NT2/D1 (cell line): Measurements from ENCODE around the gene SETD6.

Experiments
- DNase-seq: peaks from one replicate; pipeline ENCODE4 v3.0.0-alpha.2; 2011; ENCODE audit warnings: low read depth, low spot score
- H3K27me3 ChIP-seq: 2 replicates; pipeline ENCODE4 v1.6.0; 2011; ENCODE audit warnings: mild to moderate bottlenecking; ENCODE audit not compliant: insufficient read length, insufficient read depth
- H3K36me3 ChIP-seq: 2 replicates; pipeline ENCODE4 v1.6.1; 2011; ENCODE audit warnings: mild to moderate bottlenecking, low read length, mixed read lengths; ENCODE audit not compliant: insufficient read depth, insufficient read length
- H3K4me1 ChIP-seq: 2 replicates; pipeline ENCODE4 v1.5.1; 2011; ENCODE audit not compliant: insufficient read depth, insufficient read length
- H3K4me3 ChIP-seq: 2 replicates; pipeline ENCODE4 v1.5.1; 2011; ENCODE audit warnings: low read depth; ENCODE audit not compliant: insufficient read length
- H3K9ac ChIP-seq: 2 replicates; pipeline ENCODE4 v1.6.0; 2011; ENCODE audit warnings: low read depth; ENCODE audit not compliant: insufficient read length
- H3K9me3 ChIP-seq: 2 replicates; pipeline ENCODE4 v1.5.1; 2011; ENCODE audit warnings: mild to moderate bottlenecking, low read length; ENCODE audit not compliant: insufficient read depth
- SUZ12 ChIP-seq: IDR thresholded peaks from 2 replicates; pipeline ENCODE4 v1.6.1; 2011; ENCODE audit not compliant: insufficient read length, insufficient read depth; ENCODE audit errors: extremely low read depth
- YY1 ChIP-seq: IDR thresholded peaks from 2 replicates; pipeline ENCODE4 v1.6.1; 2011; ENCODE audit not compliant: insufficient read length, insufficient read depth
- ZNF274 ChIP-seq: IDR thresholded peaks from 2 replicates; pipeline ENCODE4 v1.6.1; 2011; ENCODE audit warnings: mild to moderate bottlenecking, low read depth, low read length

The SETD6 gene

DNA sequence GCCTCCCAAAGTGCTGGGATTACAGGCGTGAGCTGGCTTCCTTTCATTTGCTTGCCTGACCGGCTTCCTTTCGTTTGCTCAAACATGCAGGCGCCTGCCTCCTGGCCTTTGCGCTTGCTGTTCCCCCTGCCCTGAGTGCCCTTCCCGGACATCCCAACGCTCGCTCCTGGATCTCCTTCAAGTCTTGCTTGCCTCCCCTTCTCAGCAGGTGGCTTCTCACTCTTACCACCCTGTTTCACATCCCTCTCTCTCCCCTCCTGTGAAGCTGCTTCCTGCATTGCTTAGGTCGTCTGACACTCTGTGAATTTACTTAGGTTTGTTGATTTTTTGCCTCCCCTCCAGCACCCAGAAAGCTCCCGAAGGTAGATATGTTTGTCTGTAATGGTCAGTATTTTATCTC lies 41.0 kb upstream of the SETD6 start:
- peaks cover 10% of the 10 kb centered on the region for H3K4me1 ChIP-seq
- H3K4me3 ChIP-seq, result no peak overlapping the region
- no peaks in the 10 kb centered on the region for H3K27me3 ChIP-seq
- no peak overlapping the region for H3K9ac ChIP-seq
- no peak for TF ChIP-seq YY1
- no peak for TF ChIP-seq SUZ12
- TF ChIP-seq ZNF274, result no peak
- no peak for DNase-seq
- H3K36me3 ChIP-seq, result no peaks in the 10 kb centered on the region
- H3K9me3 ChIP-seq, result no peaks in the 10 kb centered on the region

DNA sequence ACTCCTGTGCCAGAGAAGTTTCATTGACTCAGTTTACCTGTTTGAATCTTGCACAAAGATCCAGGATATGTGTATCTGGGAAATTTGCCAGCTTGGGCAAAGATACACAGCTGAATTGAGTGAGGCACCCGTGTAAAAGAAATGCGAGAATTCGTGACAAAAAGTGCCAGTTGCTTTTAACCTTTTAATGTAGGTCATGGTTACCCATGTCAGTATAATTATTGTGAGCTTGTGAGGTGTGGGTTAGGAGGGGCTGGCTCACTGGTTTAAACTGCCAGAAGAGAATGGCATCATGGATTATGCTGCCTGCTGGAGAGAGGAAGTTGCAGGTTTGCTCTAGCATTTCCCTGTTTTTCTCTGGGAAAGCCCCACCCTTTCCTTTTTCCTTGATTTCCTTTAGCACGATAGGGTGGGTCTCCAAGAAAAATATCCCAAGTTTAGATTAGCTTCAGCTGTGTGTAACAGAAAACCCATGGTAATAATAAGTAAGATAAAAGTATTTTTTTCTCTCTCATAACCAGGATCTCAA lies 40.2 kb upstream of the SETD6 start:
- TF ChIP-seq SUZ12 (no peak), YY1 (no peak), ZNF274 (no peak)
- Histone ChIP-seq H3K36me3 (no peaks in the 10 kb centered on the region), H3K27me3 (no peaks in the 10 kb centered on the region), H3K9me3 (no peaks in the 10 kb centered on the region), H3K4me1 (peaks cover 10% of the 10 kb centered on the region), H3K4me3 (no peak overlapping the region), H3K9ac (no peak overlapping the region)
- DNase-seq, result no peak

DNA sequence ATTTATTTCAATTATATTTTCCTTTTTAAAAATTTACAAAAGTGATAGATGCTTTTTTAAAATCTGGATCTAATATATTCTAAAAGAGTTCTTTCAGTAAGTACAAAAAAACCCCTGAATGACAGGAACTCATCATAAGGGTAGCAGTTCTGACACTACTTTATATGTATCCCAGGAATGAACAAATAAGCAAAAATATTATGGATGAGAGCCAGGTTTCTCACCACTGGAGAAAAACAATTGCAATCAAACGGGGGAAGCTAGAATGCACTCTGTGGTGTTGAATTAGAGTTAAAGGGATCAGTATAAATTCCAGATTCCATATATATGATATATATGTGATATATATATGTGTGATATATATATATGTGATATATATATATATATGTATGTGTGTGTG lies 38.5 kb upstream of the SETD6 start:
- Histone ChIP-seq H3K27me3 (no peaks in the 10 kb centered on the region), H3K36me3 (no peaks in the 10 kb centered on the region), H3K4me1 (peaks cover 7% of the 10 kb centered on the region), H3K9ac (no peak overlapping the region), H3K9me3 (no peaks in the 10 kb centered on the region), H3K4me3 (no peak overlapping the region)
- TF ChIP-seq ZNF274, result no peak
- TF ChIP-seq YY1, result no peak
- TF ChIP-seq SUZ12, result no peak
- DNase-seq, result no peak

DNA sequence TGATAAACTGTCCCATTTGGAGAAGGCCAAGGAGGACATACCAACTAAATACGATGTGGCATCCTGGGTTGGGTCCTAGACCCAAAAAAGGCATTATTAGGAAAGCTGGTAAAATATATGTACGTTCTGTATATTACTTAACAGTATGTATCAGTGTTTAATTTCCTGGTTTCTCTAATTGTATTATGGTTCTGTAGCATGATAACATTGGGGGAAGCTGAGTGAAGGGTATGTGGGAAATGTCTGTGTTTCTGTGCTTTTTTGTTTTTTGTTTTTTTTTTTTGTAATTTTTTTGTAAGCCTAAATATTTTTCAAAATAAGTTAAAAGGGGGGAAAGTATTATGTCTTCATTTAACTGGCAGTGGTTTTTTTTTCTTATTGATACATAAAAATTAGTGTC lies 36.9 kb upstream of the SETD6 start:
- no peak for DNase-seq
- TF ChIP-seq YY1 (no peak), SUZ12 (no peak), ZNF274 (no peak)
- Histone ChIP-seq H3K36me3 (no peaks in the 10 kb centered on the region), H3K27me3 (no peaks in the 10 kb centered on the region), H3K9me3 (no peaks in the 10 kb centered on the region), H3K9ac (no peak overlapping the region), H3K4me1 (peaks cover 7% of the 10 kb centered on the region), H3K4me3 (no peak overlapping the region)

GRCh38 chr16:58481226-58481869 lies 34.0 kb upstream of the SETD6 start:
- DNase-seq, result no peak
- peaks cover 2% of the 10 kb centered on the region for H3K4me1 ChIP-seq
- H3K4me3 ChIP-seq, result no peak overlapping the region
- H3K27me3 ChIP-seq, result no peaks in the 10 kb centered on the region
- TF ChIP-seq YY1 (no peak), SUZ12 (no peak), ZNF274 (no peak)
- H3K9ac ChIP-seq, result no peak overlapping the region
- H3K9me3 ChIP-seq, result no peaks in the 10 kb centered on the region
- no peaks in the 10 kb centered on the region for H3K36me3 ChIP-seq

GRCh38 chr16:58481931-58482330 lies 33.4 kb upstream of the SETD6 start:
- TF ChIP-seq ZNF274 (no peak), SUZ12 (no peak), YY1 (no peak)
- Histone ChIP-seq H3K9me3 (no peaks in the 10 kb centered on the region), H3K36me3 (no peaks in the 10 kb centered on the region), H3K27me3 (no peaks in the 10 kb centered on the region), H3K4me3 (no peak overlapping the region), H3K4me1 (peaks cover 2% of the 10 kb centered on the region), H3K9ac (no peak overlapping the region)
- no peak for DNase-seq

- Histone ChIP-seq H3K9ac (no peak overlapping the region), H3K4me1 (peaks cover 10% of the 10 kb centered on the region), H3K4me3 (no peak overlapping the region), H3K9me3 (no peaks in the 10 kb centered on the region), H3K36me3 (no peaks in the 10 kb centered on the region), H3K27me3 (peaks cover 4% of the 10 kb centered on the region)
- TF ChIP-seq ZNF274 (no peak), SUZ12 (no peak), YY1 (no peak)
- no peak for DNase-seq
These were observed 30.0 kb upstream of the SETD6 start for GRCh38 chr16:58485184-58485887.
